ENCODE data around the gene HTR4.
"Not testable (repeated sequence)": the region's sequence is repeated elsewhere in the genome, so short reads cannot be mapped to it uniquely, and the experiment has no call there.

The HTR4 gene

GRCh38 chr5:148532969-148533670 is 121.2 kb downstream of the HTR4 start:
- DNase-seq (ENCODE audit: low spot score), result no peak

DNA sequence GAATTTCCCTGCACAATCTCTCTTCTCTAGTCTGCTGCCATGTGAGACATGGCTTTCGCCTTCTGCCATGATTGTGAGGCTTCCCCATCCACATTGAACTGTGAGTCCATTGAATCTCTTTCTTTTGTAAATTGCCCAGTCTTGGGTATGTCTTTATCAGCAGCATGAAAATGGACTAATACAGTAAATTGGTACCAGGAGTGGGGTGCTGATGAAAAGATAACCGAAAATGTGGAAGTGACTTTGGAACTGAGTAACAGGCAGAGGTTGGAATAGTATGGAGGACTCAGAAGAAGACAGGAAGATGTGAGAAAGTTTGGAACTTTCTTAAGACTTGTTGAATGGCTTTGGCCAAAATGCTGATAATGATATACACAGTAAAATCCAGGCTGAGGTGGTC is 124.9 kb downstream of the HTR4 start:
- not testable (repeated sequence) for DNase-seq (ENCODE audit: low spot score)

GRCh38 chr5:148524721-148525120 is 129.6 kb downstream of the HTR4 start:
- DNase-seq (ENCODE audit: low spot score), result no peak

DNA sequence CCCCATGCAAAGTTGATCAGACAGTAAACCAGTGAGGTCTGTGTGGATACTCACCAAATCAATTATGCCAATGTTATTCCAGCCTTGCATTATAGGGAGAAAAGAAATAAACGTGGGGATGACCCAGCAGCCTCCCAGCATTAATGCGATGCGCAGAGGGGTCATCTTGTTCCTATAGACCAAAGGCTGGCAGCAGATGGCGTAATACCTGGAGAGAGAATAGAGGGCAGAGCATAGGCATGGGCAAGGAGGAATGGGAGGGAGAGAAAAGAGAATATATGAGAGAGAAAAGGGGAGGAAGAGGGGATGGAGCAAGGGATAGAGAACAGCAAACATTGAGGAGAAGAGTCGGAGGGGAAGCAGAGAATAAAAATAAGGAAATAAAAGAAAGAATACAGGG is 131.2 kb downstream of the HTR4 start:
- no peak for DNase-seq (ENCODE audit: low spot score)

- DNase-seq (ENCODE audit: low spot score), result no peak
Measured at GRCh38 chr5:148515460-148515859, 138.9 kb downstream of the HTR4 start.

DNA sequence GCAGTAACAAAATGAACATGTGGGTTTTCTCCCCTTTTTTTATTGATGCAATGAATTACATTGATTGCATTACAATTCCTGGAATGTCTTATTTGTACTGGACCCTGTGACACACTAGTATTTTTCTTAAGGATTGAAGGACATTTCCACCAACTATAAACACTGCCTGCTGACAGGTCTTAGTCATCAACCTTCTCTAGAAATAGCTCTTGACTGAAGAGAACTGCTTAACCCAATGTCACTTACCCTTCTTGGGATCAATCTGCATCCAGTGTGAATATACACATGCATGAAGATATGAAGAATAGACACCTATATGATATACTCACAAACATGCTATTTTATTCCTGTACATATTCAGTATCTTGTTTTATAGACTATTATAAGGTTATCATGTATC is 140.0 kb downstream of the HTR4 start:
- no peak for DNase-seq (ENCODE audit: low spot score)

GRCh38 chr5:148512498-148512897 is 141.8 kb downstream of the HTR4 start:
- no peak for DNase-seq (ENCODE audit: low spot score)

DNA sequence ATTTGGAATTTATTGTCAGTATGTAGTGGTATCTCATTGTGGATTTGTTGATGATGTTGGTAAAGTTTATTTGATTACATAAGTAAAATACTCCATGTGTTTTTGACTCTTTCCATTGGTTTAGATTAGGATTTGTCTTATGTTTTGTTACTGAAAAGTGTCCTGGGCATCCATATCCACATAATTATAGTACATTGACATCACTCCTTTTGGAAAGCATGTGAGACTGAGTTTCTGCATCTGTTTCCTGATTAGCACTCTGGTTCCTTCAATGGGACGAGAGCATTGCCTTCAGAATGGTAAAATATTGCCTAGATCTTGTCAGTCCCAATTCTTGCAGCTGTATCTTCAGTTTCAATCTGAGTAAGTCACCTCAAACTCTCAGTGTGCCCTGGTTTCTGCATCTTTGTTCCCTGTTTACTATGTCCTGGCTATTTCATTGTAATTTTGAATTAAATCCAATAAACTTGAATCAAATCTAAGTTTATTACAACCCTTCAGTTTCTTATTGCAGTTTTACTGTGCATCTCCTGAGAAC is 142.4 kb downstream of the HTR4 start:
- DNase-seq (ENCODE audit: low spot score), result no peak

GRCh38 chr5:148509893-148510292 is 144.4 kb downstream of the HTR4 start:
- DNase-seq (ENCODE audit: low spot score), result no peak

DNA sequence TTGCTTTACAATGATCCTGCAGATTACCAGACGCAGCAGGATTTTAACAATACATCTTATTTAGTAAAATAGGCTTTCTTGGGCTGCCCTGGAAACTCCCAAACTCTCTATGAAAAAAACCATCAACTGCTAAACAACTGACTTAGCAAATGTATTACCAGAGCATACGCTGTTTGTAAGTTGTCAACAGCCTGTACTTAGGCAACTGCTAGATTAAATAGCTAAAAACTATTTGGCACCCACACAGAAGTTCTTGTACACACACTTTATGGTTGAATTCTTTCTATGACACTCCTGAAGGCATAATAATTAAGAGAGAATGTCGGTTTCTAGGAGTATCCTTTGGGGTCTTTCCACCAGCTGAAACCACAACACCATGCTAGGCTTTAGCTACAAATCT is 146.7 kb downstream of the HTR4 start:
- no peak for DNase-seq (ENCODE audit: low spot score)

- DNase-seq (ENCODE audit: low spot score), result no peak
Measured at GRCh38 chr5:148499452-148499851, 154.9 kb downstream of the HTR4 start.

DNA sequence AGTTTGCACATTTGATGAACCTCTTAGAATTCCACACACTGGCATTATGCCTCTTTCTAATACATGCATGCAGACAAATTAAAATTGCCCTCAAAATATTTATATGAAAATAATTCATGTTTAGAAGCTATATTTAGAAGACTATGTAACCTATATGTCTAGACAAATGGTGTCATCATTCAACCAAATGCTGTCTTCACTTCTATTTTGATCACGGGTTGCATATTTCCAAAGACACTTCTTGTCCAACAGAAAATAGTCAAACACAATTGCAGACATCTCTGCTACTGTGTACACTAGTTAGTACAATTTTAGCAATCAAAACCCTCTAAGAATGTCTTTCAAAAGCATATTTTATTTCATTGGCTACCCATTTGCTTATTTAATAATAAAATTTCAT is 156.6 kb downstream of the HTR4 start:
- no peak for DNase-seq (ENCODE audit: low spot score)

GRCh38 chr5:148492351-148492750 is 162.0 kb downstream of the HTR4 start:
- DNase-seq (ENCODE audit: low spot score), result no peak

- DNase-seq (ENCODE audit: low spot score), result no peak
Measured at GRCh38 chr5:148491793-148492184, 162.5 kb downstream of the HTR4 start.

DNA sequence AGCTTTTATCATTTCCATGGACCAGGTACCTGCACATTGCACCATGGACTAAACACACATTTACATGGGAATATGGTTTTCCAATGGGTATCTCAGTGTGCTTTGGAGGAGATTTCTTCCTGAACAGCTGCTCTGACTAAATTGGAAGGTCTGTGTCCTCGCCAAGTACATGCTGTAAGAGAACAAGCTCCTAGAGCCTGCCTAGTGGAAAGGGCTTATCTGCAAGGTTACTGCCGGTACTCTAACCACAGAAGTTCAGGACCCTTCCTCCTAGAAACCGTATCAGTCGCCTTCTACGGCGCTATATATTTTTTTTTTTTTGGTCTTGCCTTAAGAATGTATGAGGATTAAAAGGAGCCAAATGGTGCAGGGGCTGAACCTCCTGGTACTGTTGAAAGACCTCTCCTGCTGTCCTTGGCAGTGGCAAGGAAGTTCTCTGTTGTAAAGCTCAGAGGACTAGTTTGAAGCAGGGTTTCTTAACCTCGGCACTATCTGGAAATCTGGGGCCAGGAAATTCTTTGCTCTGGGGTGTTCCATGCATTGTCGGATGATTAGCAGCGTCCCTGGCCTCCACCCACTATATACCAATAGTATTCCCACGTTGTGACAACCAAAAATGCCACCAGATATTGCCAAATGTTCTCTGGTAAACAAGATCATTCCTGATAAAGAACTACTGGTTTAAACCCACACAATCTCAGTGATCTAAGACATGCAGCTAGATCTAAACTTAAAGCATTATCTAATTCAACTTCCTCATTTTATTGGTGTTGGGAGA is 163.1 kb downstream of the HTR4 start:
- DNase-seq (ENCODE audit: low spot score), result no peak

DNA sequence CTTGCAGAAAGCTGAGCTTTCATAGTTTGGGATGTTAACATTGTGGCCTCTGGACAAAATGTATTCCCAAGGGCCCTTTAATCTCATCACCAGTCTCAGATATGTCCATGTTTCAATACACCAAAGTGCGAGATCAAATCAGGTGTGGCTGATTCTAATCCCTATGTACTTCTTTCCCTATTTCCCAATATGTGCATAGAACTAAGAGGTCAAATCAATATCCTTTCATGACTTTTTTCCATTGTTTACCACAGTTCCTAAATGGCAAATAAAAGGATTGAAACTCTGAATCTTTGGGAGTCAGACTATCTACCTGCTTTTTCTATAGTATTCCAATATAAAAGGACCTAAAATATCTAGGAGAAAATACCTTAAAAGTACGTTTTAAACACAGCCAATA is 165.6 kb downstream of the HTR4 start:
- no peak for DNase-seq (ENCODE audit: low spot score)

GRCh38 chr5:148486456-148486855 is 167.9 kb downstream of the HTR4 start:
- DNase-seq (ENCODE audit: low spot score), result no peak

DNA sequence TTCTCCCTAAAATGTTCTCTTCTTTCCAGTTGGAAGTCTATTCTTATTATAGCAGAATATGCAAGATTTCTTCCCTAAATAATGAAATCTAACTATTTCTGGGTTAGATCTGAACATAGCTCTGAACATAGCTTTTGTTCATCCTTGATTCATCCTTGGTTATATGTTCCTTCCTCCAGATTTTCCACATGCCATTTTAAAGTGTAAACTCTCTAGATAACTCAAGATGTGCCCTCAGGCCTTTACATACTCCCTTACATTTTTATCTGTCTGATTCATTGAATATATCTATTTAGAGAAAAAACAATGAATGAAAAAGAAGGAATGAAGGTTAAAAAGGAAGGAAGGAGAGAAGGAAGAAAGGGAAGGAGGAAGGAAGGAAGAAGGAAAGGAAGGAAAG is 169.7 kb downstream of the HTR4 start:
- no peak for DNase-seq (ENCODE audit: low spot score)

- DNase-seq (ENCODE audit: low spot score), result no peak
Measured at GRCh38 chr5:148483750-148484149, 170.6 kb downstream of the HTR4 start.

- DNase-seq (ENCODE audit: low spot score), result no peak
Measured at GRCh38 chr5:148482697-148483462, 171.4 kb downstream of the HTR4 start.

DNA sequence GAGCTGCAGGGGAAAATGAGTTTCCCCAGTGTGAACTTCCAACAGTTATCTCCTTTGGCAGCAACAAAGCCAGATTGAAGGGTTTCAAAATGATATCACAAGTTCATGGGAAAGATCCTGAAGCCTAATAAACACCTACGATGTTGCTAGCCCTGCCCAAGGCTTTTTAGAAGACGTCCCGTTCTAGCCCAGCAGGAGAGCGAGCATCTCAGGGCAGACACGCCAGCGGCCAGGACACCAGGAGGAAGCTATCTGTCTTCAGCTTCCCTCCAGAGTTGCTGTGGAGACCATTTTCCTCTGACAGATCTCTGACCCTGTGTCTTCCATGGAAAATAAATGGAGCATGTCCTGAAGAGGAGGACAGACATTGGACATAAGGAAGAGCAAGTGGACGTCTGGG is 172.1 kb downstream of the HTR4 start:
- DNase-seq (ENCODE audit: low spot score), result no peak

DNA sequence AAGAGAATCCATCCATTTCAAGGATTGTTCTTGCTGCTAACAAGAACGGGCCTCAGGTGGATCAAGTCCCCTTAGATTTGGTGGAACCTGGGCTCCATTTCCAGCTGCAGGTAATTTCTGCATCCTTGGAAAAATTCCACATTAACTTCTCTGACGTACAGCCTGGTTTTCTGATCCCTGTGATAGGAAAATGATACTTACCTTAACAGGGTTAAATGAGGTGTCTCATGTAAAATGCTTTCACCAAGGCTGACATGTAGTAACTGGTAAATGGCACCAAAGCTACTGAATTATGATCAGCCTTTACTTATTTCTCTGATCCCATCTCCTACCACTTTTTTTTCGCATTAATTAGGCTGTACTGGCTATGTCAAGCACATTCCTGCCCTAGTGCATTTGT is 176.9 kb downstream of the HTR4 start:
- DNase-seq (ENCODE audit: low spot score), result no peak

GRCh38 chr5:148476302-148476701 is 178.0 kb downstream of the HTR4 start:
- no peak for DNase-seq (ENCODE audit: low spot score)

Measured in RKO (cell line).